ENCODE data around the gene SCARF1.

GRCh38 chr17:1601571-1601970 lies 44.0 kb downstream of the SCARF1 start:
- TF ChIP-seq CTCF (conservative IDR thresholded peaks at IDR 0.05; ENCODE audit: low read depth, low read length): no peak
- TF ChIP-seq EZH2phosphoT487 (IDR thresholded peaks at IDR 0.05; ENCODE audit: borderline replicate concordance, low read length): no peak
- no peak for TF ChIP-seq EZH2 (IDR thresholded peaks at IDR 0.05; ENCODE audit: low read length, unreplicated experiment)
